GM18520 (cell line): ENCODE results near the gene PPIL6.
"Not testable (repeated sequence)": the region's sequence is repeated elsewhere in the genome, so short reads cannot be mapped to it uniquely, and the experiment has no call there.

ENCODE experiments used
- ATAC-seq: cut with Tn5 transposase; IDR thresholded peaks from one replicate; pipeline ENCODE4 v1.9.1; 2021; ENCODE audit not compliant: unreplicated experiment

PPIL6 gene

GRCh38 chr6:109369728-109370127 lies 70.7 kb downstream of the PPIL6 start:
- ATAC-seq, result no peak

GRCh38 chr6:109364382-109365078 lies 75.9 kb downstream of the PPIL6 start:
- not testable (repeated sequence) for ATAC-seq

- ATAC-seq, result no peak
These were observed 76.7 kb downstream of the PPIL6 start for GRCh38 chr6:109363753-109364152.

- ATAC-seq, result no peak
These were observed 78.1 kb downstream of the PPIL6 start for GRCh38 chr6:109362102-109362884.

GRCh38 chr6:109360791-109361190 lies 79.6 kb downstream of the PPIL6 start:
- no peak for ATAC-seq

GRCh38 chr6:109360281-109360680 lies 80.1 kb downstream of the PPIL6 start:
- no peak for ATAC-seq

- no peak for ATAC-seq
These were observed 81.2 kb downstream of the PPIL6 start for GRCh38 chr6:109359248-109359647.

GRCh38 chr6:109358204-109358603 lies 82.2 kb downstream of the PPIL6 start:
- ATAC-seq, result no peak

- no peak for ATAC-seq
These were observed 84.2 kb downstream of the PPIL6 start for GRCh38 chr6:109356237-109356636.

GRCh38 chr6:109351231-109352130 lies 88.9 kb downstream of the PPIL6 start:
- no peak for ATAC-seq

- ATAC-seq, result no peak
These were observed 90.9 kb downstream of the PPIL6 start for GRCh38 chr6:109349419-109349987.

GRCh38 chr6:109348226-109348625 lies 92.2 kb downstream of the PPIL6 start:
- ATAC-seq, result no peak

- ATAC-seq, result no peak
These were observed 92.6 kb downstream of the PPIL6 start for GRCh38 chr6:109347779-109348178.

- ATAC-seq, result no peak
These were observed 94.4 kb downstream of the PPIL6 start for GRCh38 chr6:109345986-109346385.

GRCh38 chr6:109344226-109344625 lies 96.2 kb downstream of the PPIL6 start:
- no peak for ATAC-seq

- ATAC-seq, result no peak
These were observed 96.9 kb downstream of the PPIL6 start for GRCh38 chr6:109343518-109343917.

- no peak for ATAC-seq
These were observed 97.5 kb downstream of the PPIL6 start for GRCh38 chr6:109342911-109343310.

GRCh38 chr6:109342506-109342905 lies 97.9 kb downstream of the PPIL6 start:
- no peak for ATAC-seq

- no peak for ATAC-seq
These were observed 99.6 kb downstream of the PPIL6 start for GRCh38 chr6:109340811-109341210.
